ENCODE measurements around the gene ADARB2.
"Not testable (repeated sequence)": the region's sequence is repeated elsewhere in the genome, so short reads cannot be mapped to it uniquely, and the experiment has no call there.

The ADARB2 gene

DNA sequence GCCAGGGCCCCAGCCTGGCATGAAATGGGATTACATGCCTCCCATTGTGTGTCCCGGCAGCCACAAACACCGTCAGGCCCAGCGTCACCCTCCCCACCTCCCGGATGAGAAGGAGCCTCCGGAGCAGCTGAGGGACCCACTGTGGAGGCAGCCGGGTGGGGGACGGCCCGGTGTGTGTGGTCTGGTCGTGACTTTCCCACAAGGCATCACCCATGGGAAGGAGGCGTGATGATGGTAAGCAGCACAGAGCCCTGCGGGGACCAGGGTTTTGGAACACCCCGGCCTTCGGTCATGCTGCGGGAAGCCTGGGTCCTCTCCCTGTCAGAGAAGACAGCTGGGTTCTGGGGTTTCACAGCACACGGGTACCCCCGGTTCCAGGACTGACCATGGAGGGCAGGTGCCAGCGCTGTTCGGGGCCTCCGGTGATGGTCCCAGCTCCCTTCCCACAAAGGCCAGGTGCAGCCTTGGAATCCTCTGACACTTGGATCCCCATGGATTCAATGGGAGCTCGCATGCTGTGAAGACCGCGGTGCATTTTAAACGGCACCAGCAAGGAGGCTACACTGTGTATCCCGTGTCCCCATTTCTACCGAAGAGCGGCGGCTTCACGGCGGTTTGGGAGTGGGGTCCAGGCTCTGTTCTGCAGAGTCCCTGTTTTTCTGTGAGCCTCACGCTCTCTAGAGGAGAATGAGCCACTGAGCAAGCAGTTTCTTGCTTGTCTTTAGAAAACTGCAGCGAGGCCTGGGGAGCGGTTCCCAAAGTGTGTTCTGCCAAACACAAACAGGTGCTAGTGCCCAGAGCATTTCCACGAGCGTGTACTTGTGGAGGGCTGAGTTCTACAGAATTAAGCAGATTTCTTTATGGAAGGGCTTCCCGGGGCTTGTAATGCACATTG is 336.0 kb downstream of the ADARB2 start:
- no peak for DNase-seq

DNA sequence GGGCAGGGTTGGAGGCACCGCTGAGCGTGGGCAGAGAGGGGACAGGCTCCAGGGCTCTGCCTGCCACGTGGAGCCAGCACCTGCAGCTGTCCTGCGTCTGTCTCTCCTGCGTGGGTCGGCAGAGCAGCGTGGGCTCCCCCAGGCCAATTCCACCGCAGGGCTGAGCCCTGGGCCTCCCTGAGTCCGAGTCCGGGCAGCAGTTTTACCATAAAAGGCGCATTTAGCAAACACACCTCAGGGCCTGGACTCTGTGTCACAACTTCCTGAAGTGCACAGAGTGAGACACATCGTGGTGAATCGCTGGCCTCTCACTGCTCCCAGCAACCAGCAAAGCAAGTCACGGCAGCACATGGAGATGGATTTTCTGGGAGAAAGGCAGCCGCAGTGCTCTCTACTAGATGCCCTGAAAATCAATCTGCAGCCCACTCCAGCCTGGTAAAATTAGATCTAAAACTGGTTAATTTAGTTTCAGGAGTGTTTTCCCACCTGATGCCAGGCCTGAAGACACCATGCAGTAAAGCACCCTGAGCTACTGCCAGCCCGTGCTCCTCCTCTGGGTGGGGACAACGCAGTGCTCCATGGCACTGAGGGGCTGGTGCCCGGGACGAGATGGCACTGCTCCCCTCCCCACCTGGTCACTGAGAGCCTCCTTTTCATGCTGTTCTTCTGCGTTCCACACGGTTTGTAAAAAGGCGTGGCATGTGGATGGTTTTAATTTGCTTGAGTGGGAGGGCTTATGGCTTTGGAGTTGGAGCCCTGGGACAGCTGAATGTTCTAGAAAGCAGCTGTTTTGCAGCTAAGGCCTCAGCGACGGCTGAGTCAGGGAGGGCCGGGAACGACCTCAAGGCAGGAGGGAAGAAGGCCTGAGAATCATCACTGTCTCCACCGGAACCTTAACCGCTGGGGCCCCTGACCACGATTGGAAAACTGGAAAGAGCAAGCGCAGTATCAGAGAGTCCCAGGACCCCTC is 336.9 kb downstream of the ADARB2 start:
- no peak for DNase-seq

DNA sequence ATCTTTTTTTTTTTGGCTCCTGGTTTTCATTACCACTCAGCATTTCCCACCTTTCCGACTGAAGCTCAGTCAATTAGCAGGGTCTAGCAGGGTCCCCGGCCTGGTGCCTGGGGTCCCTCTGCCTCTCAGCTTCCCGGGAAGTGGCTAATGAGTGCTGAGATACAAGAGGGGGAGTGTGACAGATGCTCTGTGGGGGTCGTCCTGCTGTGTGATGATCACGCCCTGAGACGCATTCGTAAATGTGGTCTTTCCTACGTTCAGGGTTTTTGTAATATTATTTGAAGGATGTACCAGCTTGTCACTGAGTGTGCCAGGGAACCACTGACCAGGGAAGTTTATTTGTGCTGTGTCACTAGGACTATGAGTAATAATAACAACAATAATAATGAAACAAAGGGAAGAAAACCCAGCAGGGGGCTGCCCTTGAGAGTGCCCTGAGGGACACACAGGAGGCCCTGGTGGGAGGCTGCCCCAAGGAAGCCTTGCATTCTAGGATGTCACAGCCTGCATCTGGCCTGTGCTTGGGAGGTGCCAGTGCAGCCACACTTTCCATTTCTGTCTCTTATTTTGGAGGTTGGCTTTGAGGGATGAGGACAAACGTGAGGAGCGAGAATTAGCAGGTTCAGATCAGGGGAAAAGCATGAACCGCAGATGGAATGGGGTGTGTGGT is 337.8 kb downstream of the ADARB2 start:
- no peak for DNase-seq

DNA sequence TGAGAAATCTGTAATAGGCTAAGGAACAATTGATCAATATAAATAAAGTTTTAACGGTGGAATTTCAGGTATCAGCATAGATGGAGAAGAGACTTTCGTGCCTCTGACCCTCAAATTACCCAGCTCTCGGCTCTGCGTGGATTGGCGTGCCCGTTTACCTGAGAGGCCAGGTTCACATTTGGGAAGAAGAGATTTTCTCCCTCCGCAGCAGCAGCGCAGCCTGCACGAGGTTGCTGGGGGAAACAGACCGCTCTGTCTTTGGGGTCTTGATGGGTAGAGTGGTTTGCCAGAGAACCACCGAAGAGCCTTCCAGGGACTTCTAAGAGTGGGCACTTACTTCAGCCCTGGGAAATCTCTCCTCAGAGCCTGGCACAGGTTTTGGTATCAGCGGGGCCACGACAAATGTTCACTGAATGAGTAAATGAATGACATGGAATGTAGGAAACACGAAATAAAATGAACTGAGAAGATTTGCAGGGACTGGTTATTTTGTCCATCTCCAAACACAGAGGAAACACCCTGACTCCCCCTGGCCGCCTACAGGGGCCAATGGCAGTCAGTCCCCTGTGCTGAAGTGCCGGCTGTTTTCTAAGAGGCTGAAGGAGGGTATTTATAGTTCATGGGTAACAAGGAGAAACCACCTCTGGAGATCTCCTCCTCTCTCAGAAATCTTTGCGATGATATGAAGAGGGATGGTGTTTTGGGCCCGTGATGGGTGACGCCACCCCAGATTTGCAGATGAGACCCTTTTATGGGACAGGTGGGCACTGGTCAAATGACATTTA is 338.5 kb downstream of the ADARB2 start:
- no peak for DNase-seq

DNA sequence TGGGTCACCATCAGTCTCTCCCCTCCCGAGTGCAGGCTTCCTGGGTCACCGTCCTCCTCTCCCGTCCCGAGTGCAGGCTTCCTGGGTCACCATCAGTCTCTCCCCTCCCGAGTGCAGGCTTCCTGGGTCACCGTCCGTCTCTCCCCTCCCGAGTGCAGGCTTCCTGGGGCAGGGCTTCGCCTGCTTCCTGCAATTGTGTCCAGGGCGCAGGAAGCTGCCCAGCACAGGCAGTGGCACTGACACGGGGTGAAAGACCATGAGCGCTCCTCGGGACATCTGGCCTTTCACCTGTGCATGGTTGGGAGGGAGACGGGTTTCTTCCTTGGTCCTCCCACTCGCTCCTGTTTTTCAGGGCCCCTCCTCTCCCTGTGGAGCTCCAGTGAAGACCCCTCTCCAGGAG is 339.2 kb downstream of the ADARB2 start:
- DNase-seq, result not testable (repeated sequence)

DNA sequence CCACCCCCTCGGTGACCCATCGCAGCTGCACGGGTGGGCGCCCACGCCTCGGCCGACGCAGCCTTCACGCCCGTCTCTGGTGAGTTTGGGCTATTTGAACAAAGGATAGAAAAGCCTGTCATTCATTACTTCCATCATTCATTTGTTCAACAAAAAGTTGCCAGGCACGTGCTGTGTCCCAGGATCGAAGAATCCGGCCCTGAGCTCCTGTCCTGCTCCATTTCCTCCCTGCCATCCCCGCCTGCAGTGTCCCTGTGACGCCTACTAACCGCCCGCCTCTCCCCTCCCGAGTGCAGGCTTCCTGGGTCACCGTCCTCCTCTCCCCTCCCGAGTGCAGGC is 341.1 kb downstream of the ADARB2 start:
- DNase-seq, result no peak

DNA sequence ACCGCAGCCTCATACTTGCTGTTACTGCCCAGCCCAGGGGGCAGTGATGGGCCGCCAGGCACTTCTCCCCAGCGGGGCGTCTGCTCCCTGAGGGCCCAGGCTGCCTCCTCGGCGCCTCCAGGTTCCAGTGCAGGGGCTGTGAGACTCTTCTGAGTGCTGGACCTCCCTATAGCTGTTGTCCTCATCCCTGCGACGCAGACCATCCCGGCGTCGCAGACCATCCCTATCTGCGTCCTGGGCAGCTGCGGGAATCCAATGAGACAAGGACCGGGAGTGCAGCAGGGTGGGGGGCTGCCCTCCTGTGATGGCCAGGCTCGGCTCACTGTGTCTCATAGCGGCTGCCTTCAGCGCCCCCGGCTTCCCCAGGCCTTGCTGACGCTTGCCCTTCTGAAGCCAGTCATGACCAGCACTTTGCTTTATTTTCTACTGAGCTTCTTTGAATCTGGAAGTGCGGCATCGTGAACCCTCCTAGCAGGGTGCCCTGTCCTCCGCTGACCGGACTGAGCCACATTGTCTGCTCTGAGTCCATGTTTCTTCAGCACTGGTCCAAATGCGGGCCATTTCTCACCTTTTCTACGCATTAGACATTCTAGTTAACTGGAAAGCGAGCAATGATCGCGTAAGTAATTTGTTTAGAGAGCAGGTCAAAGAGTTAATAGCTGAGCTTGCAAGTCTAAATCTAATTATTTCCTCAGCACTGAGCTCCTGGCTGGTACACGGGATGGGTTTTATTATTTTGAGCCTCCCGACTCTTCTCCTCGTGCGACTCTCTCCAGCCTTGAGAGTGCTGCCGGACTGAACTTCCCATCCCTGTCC is 341.6 kb downstream of the ADARB2 start:
- no peak for DNase-seq

DNA sequence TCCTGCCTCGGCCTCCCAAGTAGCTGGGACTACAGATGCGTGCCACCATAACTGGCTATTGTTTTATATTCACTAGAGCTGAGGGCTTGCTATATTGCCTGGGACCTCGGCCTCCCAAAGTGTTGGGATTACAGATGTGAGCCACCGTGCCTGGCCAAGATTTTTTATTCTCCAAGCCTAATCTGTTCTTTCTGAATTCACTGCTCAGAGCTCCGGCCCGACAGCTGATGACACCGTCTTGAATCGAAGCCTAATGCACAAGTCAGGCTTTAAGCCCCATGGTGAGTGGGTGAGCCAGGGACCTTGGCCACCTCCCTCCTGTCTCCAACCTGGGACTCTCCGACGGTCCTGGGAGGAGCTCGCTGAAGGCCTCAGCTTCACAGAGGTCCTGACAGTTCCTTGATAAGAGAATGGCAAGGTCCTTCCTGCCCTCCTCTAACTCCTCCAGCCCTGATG is 342.3 kb downstream of the ADARB2 start:
- no peak for DNase-seq

DNA sequence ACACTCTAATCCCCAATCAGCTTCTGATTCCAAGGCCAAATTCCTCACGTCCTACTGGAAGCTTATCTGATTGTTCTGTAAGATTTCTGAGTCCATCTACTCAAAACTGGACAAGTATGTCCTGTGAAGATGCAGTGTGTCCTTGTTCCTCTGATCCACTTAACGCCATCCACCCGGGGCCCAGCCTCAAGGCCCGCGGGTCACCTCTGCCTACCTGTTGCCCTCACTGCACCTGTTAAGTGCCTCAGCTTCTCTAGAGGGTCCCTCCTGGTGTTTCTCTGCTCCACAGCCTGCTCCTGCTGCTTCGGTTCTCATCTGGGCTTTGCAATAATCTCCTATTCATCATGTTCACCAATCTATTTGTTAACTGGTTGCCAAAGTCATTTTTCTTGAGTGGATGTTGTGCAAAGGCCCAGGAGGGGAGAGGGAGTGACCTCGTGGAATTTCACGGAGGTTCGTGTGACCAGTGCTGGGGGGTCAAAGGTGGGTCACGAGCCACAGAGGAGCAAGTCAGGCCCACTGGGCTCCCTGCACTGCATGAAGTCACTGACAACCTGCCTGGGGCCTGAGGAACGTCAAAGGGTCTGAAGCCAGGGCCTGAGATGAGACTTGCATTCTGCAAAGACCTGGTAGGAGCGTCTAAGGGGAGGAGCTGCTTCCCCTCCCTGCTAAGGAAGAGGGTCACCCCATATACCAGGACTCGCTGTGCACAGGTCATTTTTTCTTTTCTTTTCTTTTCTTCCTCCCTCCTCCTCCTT is 343.0 kb downstream of the ADARB2 start:
- DNase-seq, result no peak

DNA sequence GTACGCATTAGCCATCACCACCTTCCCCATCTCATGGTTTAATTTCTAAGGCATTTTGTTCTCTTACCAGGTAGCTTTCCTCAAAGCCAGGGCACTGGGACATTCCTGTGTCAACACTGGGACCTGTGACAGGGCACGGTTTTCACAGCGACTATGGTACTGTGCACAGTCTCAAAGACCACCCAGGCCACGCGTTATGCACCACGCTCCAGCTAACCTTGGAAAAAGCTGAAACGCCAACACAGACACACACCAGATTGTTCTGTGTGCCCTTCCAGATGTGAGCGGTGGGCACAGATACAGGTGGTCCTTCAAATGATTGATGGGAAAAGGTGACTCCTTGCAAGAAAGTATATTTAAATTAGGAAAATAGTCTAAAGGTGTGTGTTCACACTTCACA is 343.8 kb downstream of the ADARB2 start:
- no peak for DNase-seq

DNA sequence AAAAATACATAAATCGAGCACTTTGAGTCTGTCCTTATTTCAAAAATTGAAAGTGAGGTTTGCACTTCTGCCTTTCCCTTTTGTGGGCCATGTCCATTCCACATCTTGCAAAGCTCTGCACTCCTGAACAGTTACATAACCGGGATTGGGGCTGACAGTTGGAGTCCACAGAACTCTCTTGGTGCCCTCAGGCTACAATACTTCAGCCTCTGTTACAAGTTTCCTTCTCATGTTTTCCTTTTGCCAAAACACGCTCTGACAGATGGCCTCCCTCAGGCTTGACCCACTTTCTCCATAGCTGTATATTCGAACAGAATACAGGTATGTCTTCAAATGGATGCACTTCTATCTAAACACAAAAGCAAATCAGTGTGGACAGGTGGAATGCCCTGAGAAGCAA is 345.2 kb downstream of the ADARB2 start:
- DNase-seq, result no peak

DNA sequence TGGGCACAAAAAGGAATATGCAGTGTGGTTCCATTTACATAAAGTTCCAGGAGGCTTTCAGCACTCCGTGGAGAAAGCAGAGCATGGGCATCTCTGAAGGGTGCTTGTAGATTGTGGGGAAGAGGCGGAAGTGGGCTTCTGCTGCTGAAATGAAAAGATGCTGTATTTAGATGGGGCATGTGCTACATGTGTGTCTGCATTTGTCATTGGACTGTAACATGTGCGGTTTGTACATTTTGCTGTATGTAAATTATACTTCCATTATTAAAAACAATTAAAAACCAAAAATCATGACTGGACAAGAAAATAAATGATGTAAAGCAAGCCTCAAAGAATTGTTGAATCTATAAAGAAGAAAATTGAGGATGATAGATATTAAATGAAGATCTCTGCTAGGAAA is 347.1 kb downstream of the ADARB2 start:
- no peak for DNase-seq

DNA sequence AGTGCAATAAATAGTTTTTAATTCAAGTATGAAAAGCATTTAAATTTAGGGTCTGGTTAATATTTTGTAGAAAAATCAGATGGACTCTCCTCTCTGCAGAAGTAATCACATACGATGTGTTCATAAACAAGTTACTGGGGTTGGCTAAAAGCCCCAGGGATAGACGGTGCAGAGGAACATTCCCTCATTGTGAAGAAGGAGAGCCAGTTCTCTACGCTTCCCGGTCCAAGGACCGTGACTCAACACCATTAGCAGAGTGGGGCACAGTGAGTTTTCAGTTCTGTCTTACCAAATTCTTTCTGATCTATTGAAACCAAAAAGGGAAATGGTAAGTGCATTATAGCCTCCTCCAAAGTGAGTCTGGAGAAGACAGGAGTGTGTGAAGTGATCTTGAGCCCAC is 353.3 kb downstream of the ADARB2 start:
- DNase-seq, result no peak

DNA sequence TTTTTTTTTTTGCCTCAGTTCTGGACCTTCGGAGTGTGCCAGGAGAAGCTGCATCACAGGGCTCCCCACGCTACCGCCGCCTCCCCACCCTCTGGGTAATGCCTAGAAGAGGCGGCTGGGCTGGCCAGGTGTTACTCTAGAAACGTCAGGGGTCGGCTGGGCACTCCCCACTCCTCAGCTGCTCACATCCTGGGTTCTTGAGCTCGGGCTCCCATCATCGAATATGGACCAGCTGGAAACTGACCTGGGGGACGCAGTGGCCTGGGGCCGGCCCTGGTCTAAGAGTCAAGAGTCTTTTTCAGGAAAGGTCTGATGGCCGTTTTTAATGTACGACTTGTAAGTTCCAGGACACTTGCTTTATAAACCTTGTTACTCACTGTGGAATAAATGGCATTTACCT is 354.6 kb downstream of the ADARB2 start:
- no peak for DNase-seq

DNA sequence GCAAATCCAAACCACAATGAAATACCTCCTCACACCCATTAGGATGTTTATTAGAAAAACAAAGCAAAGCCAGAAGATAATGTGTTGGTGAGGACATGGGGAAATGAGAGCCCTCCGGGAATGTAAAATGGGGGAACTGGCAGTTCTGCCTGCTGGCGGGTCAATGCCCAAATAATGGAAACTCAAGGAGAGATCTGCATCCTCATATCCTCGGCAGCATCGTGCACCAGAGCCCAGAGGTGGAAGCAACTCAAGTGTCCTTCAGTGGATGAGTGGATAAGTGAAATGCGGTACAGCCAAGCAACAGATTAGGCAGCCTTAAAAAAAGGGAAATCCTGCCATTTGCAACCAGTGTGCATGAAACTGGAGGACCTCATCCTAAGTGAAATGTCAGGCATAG is 356.0 kb downstream of the ADARB2 start:
- DNase-seq, result no peak

DNA sequence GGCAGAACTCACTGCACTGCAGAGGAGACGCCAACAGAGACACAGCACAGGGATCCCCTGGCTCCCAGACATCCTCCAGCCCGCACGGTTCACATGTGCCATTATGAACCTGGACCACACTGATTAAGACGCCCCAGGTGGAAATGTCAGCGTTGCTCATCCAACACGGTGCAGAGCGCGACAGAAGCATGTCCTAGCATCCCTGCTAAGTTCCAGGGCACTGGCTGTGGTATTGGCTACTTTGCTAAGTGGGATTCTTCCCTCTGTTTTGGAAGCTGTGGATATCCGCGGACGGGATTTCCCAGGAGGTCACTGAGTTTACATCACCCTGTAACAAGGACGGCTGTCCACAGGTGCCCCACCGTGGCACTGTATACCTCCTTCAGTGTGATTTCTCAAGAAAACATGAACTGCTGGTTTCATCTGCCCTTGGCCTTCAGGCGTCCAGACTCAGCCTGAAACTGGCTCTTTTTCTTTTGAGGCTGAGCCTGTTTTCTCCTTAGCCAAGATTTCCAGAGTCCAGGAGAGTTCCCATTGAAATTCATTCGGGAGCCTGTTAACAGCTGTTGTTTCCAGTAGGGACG is 357.1 kb downstream of the ADARB2 start:
- DNase-seq, result no peak

DNA sequence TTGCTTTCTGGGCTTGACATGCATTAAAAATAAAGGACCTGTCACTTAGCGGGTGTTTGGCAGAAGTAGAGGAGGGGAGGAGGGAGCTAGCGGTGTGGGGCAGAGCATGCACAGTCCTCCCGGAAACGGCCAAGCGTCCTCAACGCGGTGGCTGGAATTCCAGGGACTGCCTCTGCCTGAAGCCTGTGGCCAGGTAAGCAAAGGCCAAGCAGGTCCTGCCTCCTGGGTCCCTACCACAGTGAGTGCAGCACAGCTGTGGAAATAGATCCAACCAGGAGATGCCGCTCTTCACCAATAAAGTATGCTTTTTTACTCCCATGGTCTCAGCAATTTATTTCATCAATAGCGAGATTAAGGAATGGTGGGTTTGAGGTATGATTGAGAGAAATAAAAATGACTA is 357.7 kb downstream of the ADARB2 start:
- no peak for DNase-seq

DNA sequence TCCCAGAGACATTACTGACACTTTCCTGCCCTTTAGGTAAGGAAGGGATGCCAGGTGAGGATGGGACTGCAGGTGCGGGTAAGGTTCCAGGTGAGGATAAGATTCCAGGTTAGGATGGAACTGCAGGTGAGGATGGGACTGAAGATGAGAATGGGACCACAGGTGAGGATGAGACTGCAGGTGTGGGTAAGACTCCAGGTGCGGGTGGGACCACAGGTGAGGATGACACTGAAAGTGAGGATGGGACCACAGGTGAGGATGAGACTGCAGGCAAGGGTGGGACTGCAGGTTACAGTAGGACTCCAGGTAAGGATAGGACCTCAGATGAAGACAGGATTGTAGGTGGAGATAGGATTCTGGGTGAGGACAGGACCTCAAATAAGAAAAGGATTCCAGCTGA is 358.9 kb downstream of the ADARB2 start:
- no peak for DNase-seq

DNA sequence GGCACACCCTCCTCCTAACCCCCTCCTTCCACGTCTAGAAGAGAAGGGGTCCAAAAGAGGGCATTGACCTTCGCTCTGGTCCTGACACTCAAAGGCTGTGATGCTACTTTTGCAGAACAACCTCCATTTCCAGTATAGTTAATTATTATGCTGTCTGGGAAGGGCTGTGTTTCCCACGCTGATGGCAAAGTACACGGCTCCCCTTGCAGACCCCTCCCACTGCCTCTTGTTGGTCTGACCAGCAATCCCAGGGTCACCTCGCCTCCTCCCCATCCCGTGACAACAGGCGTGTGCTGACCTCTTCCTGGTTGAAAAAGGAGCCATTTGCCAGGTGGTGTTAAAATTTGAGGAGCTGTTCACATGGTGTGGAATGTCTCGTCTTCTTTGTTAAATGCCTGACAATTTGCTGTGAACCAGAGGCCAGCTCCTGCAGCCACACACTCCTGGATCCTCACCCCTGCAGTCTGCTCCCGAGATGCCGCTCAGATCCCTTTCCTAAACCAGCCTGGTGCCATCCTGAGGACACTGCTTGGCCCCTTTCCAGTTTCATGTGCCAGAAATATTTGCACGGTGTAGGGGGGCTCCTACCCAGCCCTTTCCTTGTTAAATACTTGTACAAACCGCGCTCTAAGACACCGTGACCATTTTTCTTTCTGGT is 359.5 kb downstream of the ADARB2 start:
- no peak for DNase-seq

DNA sequence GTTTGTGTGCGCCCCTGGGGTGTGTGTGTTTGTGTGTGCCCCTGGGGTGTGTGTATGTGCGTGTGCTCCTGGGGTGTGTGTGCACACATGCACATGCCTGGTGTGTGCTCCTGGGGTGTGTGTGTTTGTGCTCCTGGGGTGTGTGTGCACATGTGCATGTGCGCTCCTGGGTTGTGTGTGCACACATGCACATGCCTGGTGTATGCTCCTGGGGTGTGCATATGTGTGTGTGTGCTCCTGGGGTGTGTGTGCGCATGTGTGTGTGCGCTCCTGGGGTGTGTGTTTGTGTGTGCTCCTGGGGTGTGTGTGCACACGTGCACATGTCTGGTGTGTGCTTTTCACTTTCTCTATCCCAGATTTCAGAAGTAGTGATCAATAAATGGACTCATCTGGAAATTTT is 360.1 kb downstream of the ADARB2 start:
- DNase-seq, result no peak

Measured in NCI-H2081 treated with DMSO at 0.1 percent for 48 hours (cell line).